ENCODE data around the gene HDAC6.

DNA sequence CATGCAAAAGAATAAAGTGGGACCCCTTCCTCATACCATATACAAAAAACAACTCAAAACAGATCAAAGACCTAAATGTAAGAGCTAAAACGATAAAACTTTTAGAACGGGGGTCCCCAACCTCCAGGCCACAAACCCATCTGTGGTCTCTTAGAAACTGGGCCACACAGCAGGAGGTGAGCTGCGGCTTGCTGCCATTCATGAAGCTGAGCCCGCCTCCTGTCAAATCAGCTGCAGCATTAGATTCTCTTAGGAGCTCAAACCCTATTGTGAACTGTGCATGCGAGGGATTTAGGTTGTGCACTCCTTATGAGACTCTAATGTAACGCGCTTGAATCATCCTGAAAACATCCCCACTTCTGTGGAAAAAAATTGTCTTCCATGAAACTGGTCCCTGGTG is 22.5 kb upstream of the HDAC6 start:
- no peak for TF ChIP-seq POLR2A (IDR thresholded peaks at IDR 0.05)
- TF ChIP-seq, protein P1, sequence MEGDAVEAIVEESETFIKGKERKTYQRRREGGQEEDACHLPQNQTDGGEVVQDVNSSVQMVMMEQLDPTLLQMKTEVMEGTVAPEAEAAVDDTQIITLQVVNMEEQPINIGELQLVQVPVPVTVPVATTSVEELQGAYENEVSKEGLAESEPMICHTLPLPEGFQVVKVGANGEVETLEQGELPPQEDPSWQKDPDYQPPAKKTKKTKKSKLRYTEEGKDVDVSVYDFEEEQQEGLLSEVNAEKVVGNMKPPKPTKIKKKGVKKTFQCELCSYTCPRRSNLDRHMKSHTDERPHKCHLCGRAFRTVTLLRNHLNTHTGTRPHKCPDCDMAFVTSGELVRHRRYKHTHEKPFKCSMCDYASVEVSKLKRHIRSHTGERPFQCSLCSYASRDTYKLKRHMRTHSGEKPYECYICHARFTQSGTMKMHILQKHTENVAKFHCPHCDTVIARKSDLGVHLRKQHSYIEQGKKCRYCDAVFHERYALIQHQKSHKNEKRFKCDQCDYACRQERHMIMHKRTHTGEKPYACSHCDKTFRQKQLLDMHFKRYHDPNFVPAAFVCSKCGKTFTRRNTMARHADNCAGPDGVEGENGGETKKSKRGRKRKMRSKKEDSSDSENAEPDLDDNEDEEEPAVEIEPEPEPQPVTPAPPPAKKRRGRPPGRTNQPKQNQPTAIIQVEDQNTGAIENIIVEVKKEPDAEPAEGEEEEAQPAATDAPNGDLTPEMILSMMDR (IDR thresholded peaks at IDR 0.05): no peak

All from heart left ventricle (tissue), 13 donors.